Mesothelial cell of epicardium (in vitro differentiated cells): ENCODE measurements around the gene SZT2. TPM values are rescaled to one million over a fixed set of nuclear protein-coding genes. Genes with fewer than 3 reads are reported as not detected.
A peak's percentile ranks its signal among the peaks of the same experiment; 100 is the strongest.

Experiments used
- DNase-seq, 2 experiments: peaks; one replicate each; pipeline ENCODE4 v3.0.0; 2021; ENCODE audit warnings: low spot score in 2 of 2; ENCODE audit not compliant: unreplicated experiment in 2 of 2
- H3K27ac Mint-ChIP-seq: 2 replicates; pipeline ENCODE4 v1.8.0; 2021; ENCODE audit warnings: mixed read lengths
- H3K27me3 Mint-ChIP-seq: 2 replicates; pipeline ENCODE4 v1.8.0; 2021; ENCODE audit warnings: low read depth, mixed read lengths
- H3K36me3 Mint-ChIP-seq: 2 replicates; pipeline ENCODE4 v1.8.0; 2021; ENCODE audit warnings: mixed read lengths
- H3K4me1 Mint-ChIP-seq: 2 replicates; pipeline ENCODE4 v1.8.0; 2021; ENCODE audit warnings: mixed read lengths
- H3K4me3 Mint-ChIP-seq: 2 replicates; pipeline ENCODE4 v1.8.0; 2021; ENCODE audit warnings: mild to moderate bottlenecking, moderate library complexity, mixed read lengths
- H3K9me3 Mint-ChIP-seq: 2 replicates; pipeline ENCODE4 v1.8.0; 2021; ENCODE audit warnings: mixed read lengths
- total RNA-seq: library from RNA; stranded (reverse); gene quantifications from 3 replicates; pipeline ENCODE4 v1.2.1, GENCODE V29; 2021
- TF ChIP-seq, protein P1 (sequence below): fragments of 200-600 bp; sonication (generic); IDR thresholded peaks from one replicate; pipeline ENCODE4 v1.5.0; 2021; ENCODE audit warnings: antibody characterized with exemption; ENCODE audit not compliant: unreplicated experiment

SZT2 gene
- total RNA-seq, 1 donor from 2014 or later: 97.4 TPM

DNA sequence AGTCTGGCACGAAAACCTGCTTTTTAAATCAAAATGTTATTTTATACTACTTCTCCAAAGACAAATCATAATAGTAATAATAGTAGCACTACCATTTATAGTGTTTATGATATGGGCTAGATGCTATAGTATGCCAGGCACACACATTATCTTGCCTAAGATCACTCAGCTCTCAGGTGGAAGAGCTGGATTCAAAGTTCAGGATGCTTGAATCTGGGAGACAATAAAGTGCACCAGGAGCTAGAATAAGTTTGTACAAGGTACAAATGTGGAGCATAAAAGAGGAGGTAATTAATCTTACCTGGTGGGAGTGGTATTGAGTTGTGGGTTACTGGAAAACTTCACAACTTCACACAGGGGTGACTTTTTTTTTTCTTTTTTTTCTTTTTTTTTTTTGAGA, 11.9 kb upstream of the SZT2 start:
- DNase-seq: no peak

DNA sequence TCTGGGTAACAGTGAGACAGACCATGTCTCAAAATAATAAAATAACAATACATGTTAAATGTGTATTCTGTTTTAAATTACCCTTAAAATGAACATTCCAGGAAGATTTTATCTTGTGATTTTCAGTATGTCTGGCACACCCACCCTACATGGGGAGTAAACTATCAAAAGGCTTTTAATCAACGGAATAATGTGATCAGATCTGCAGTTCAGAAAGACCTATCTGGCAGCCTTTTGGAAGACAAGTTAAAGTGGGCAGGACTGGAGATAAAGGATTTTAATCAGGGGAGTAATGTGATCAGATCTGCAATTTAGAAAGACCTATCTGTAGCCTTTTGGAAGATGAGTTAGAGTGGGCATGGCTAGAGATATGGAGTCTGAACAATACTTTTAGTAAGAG, 10.2 kb upstream of the SZT2 start:
- no peaks in the 10 kb centered on the region for H3K27me3 Mint-ChIP-seq
- peaks cover 9% of the 10 kb centered on the region for H3K36me3 Mint-ChIP-seq
- H3K9me3 Mint-ChIP-seq: no peaks in the 10 kb centered on the region
- H3K27ac Mint-ChIP-seq: no peak overlapping the region
- DNase-seq: no peak
- TF ChIP-seq, protein P1, sequence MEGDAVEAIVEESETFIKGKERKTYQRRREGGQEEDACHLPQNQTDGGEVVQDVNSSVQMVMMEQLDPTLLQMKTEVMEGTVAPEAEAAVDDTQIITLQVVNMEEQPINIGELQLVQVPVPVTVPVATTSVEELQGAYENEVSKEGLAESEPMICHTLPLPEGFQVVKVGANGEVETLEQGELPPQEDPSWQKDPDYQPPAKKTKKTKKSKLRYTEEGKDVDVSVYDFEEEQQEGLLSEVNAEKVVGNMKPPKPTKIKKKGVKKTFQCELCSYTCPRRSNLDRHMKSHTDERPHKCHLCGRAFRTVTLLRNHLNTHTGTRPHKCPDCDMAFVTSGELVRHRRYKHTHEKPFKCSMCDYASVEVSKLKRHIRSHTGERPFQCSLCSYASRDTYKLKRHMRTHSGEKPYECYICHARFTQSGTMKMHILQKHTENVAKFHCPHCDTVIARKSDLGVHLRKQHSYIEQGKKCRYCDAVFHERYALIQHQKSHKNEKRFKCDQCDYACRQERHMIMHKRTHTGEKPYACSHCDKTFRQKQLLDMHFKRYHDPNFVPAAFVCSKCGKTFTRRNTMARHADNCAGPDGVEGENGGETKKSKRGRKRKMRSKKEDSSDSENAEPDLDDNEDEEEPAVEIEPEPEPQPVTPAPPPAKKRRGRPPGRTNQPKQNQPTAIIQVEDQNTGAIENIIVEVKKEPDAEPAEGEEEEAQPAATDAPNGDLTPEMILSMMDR: no peak
- no peak overlapping the region for H3K4me3 Mint-ChIP-seq
- H3K4me1 Mint-ChIP-seq: no peaks in the 10 kb centered on the region

More for the DNA sequence above, 11.9 kb upstream of the SZT2 start:
- Mint-ChIP-seq H3K4me1 (no peaks in the 10 kb centered on the region), H3K4me3 (no peak overlapping the region), H3K27ac (no peak overlapping the region), H3K36me3 (peaks cover 9% of the 10 kb centered on the region), H3K9me3 (no peaks in the 10 kb centered on the region), H3K27me3 (no peaks in the 10 kb centered on the region)
- TF ChIP-seq, protein P1: no peak

DNA sequence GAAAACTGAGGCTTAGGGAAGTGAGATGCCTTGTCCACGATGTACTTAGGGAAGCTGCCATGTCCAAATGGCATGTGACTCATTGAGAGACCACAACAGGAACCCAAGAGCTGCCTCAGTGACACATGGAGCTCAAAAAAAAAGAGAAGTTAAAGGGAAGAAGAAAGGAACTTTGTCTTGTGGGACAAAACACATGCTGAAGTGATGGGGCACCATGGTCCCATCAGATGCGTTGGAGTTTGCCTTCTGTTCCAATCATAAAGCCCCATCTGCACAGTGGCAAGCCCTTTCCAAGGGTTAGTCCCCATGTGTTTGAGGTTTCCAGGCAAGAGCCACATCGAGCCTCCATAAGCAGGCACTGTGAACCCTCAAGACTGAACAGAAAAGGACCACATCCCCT, 8.1 kb upstream of the SZT2 start:
- Mint-ChIP-seq H3K9me3 (no peaks in the 10 kb centered on the region), H3K27ac (no peak overlapping the region), H3K4me3 (no peak overlapping the region), H3K27me3 (no peaks in the 10 kb centered on the region), H3K4me1 (no peaks in the 10 kb centered on the region), H3K36me3 (peaks cover 15% of the 10 kb centered on the region)
- TF ChIP-seq, protein P1: no peak
- DNase-seq: no peak

DNA sequence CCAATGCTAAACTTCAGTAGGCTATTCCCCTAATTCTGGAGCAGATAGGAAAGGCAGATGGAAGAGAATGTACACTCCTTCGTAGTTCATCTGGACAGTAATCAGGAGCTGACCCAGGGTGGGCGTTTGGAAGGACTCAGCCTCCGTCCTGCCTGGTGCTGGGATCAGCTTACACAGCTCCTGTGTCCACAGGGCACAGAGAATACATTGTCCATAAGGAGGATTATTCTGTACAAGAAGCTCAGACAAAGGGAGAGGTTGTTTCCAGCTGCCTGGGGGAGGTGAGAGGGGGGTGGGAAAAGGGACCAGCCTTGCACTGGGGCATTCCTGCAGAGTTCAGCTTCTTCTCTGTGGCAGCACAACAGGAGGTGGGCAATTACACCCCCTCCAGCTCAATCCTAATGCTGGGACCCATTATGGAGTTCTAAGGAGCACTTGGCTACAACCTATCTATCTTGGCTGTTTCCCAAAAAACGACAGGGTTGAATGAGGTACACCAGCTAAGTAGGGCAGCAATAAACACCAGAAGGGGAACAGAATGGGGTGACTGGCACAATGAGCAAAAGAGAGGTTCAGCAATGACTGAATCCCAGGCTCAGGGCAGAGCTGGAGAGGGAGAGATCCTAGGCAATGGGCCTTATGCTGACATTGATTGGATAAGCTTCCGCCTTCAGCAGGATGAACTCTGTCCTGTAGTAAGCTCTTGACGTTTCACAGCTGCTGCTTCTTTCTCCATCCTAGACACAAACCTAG, 7.5 kb upstream of the SZT2 start:
- DNase-seq: no peak
- peak overlapping the region; percentile 18 for H3K27ac Mint-ChIP-seq

DNA sequence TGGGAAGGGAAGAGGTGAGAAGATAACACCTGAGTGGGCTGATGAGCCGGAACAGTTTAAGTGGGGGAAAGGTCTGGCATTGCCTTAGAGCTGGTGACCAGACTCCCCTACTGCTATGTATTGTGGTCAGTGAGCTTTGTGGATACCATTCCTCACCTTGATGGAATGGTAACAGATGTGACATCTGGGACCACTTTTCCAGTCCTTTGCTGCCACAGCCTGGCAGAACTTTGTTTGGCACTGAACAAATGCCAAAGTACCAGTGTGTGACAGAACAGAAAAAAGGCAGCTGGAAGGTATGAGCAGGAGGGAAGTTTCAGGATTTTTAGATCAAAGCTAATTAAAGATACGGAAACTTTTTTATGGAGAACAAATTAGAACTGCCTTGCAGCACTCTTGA, 6.2 kb upstream of the SZT2 start:
- Mint-ChIP-seq H3K4me3 (no peak overlapping the region), H3K9me3 (no peaks in the 10 kb centered on the region), H3K27me3 (no peaks in the 10 kb centered on the region), H3K36me3 (peaks cover 15% of the 10 kb centered on the region), H3K4me1 (peaks cover 4% of the 10 kb centered on the region), H3K27ac (no peak overlapping the region)
- no peak for DNase-seq
- TF ChIP-seq, protein P1: no peak

More for the DNA sequence above, 7.5 kb upstream of the SZT2 start:
- Mint-ChIP-seq H3K4me3 (no peak overlapping the region), H3K27me3 (no peaks in the 10 kb centered on the region), H3K36me3 (peaks cover 15% of the 10 kb centered on the region), H3K9me3 (no peaks in the 10 kb centered on the region), H3K4me1 (no peaks in the 10 kb centered on the region)
- TF ChIP-seq, protein P1: no peak

DNA sequence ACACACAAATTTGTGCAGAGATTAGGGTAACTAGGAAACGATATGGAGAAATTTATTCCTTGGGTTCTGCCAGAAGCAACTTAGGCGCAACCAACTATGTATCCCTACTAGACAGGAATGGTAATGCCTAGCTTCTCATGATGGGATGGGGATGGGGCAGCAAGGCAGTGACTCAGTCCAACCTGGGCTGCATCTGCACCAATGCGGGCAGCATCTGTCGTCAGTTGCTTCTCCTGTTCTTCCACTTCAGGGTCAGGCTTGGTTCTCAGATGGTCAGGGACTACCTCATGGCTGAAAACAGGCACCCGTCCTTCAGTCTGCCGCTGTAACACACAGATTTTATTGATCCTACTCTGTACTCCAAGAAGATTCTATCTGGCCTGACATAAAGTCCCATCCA, 3.0 kb upstream of the SZT2 start:
- no peak overlapping the region for H3K27ac Mint-ChIP-seq
- no peak overlapping the region for H3K4me3 Mint-ChIP-seq
- no peaks in the 10 kb centered on the region for H3K27me3 Mint-ChIP-seq
- DNase-seq: no peak
- no peaks in the 10 kb centered on the region for H3K9me3 Mint-ChIP-seq
- peaks cover 26% of the 10 kb centered on the region for H3K4me1 Mint-ChIP-seq
- TF ChIP-seq, protein P1: no peak
- peaks cover 9% of the 10 kb centered on the region for H3K36me3 Mint-ChIP-seq
